Nephron (organoid): ENCODE results near the gene MAGEB1.

Source experiments
- H3K27ac Mint-ChIP-seq, 3 experiments: 2 replicates each; pipeline ENCODE4 v1.8.0; 2020; ENCODE audit warnings: mixed read lengths in 3 of 3, mild to moderate bottlenecking in 2 of 3, moderate library complexity in 1 of 3
- H3K27me3 Mint-ChIP-seq: 2 replicates; pipeline ENCODE4 v1.8.0; 2021; ENCODE audit warnings: low read depth, mild to moderate bottlenecking, moderate library complexity, mixed read lengths
- H3K36me3 Mint-ChIP-seq: 2 replicates; pipeline ENCODE4 v1.8.0; 2020; ENCODE audit warnings: low read depth, mixed read lengths
- H3K4me1 Mint-ChIP-seq: 2 replicates; pipeline ENCODE4 v1.8.0; 2020; ENCODE audit warnings: mixed read lengths
- H3K4me3 Mint-ChIP-seq, 3 experiments: 2 replicates each; pipeline ENCODE4 v1.8.0; 2020; ENCODE audit warnings: mild to moderate bottlenecking in 3 of 3, mixed read lengths in 3 of 3, moderate library complexity in 2 of 3
- H3K9me3 Mint-ChIP-seq: 2 replicates; pipeline ENCODE4 v1.8.0; 2020; ENCODE audit warnings: mixed read lengths
- TF ChIP-seq, protein P1 (sequence below), 3 experiments: fragments of 200-600 bp; sonication (generic); IDR thresholded peaks; one replicate each; pipeline ENCODE4 v1.5.0; 2021; ENCODE audit warnings: antibody characterized with exemption in 3 of 3; ENCODE audit not compliant: unreplicated experiment in 3 of 3

MAGEB1 gene

DNA sequence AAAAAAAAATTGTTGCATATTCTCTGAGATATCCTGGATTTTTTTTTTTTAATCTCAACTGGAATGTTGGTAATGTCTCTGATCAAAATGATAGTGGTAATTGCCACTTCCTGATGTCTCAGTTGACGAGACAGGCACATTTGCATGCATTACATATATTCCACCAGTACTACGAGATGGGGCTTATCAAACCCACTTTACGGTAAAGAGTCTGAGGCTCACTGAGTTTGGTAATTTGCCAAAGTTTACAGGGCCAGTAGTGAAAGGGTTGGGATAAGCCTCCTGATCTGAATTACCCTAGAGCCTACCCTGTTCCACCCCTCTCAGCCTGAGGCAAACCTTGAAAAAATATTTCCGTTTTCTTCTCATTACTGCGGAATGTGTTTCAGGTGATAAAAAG, 26.3 kb upstream of the MAGEB1 start:
- H3K27ac Mint-ChIP-seq = no peak overlapping the region
- H3K9me3 Mint-ChIP-seq = no peaks in the 10 kb centered on the region

DNA sequence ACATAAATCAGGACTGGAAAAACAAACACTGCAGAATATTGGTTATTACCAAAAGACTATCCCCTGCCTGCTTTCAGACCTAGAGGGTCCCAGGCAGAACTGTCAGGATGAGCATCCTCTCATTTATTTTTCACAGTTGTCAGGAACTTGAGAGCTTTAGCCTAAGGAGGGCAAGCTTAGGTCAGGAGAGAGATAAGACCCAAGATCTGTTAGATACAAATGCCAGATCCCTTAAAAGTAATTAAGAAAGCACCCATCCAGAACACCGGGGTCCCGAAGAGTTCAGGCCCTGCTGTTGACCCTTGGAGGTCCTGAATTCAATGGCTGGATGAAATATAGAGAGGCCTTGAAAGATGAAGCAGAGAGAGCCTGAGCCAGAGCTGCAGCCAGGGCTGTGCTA, 22.4 kb upstream of the MAGEB1 start:
- Mint-ChIP-seq H3K9me3 (no peaks in the 10 kb centered on the region), H3K27me3 (no peaks in the 10 kb centered on the region), H3K4me1 (peaks cover 15% of the 10 kb centered on the region), H3K36me3 (no peaks in the 10 kb centered on the region), H3K4me3 (no peak overlapping the region), H3K27ac (peak overlapping the region in 2 of 3 experiments; percentile 36 to 72)
- TF ChIP-seq, protein P1, sequence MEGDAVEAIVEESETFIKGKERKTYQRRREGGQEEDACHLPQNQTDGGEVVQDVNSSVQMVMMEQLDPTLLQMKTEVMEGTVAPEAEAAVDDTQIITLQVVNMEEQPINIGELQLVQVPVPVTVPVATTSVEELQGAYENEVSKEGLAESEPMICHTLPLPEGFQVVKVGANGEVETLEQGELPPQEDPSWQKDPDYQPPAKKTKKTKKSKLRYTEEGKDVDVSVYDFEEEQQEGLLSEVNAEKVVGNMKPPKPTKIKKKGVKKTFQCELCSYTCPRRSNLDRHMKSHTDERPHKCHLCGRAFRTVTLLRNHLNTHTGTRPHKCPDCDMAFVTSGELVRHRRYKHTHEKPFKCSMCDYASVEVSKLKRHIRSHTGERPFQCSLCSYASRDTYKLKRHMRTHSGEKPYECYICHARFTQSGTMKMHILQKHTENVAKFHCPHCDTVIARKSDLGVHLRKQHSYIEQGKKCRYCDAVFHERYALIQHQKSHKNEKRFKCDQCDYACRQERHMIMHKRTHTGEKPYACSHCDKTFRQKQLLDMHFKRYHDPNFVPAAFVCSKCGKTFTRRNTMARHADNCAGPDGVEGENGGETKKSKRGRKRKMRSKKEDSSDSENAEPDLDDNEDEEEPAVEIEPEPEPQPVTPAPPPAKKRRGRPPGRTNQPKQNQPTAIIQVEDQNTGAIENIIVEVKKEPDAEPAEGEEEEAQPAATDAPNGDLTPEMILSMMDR (IDR thresholded peaks at IDR 0.05; ENCODE audit: unreplicated experiment in 3 of 3) = no peak

More for the DNA sequence above, 26.3 kb upstream of the MAGEB1 start:
- H3K36me3 Mint-ChIP-seq = no peaks in the 10 kb centered on the region
- peaks cover 15% of the 10 kb centered on the region for H3K4me1 Mint-ChIP-seq
- H3K4me3 Mint-ChIP-seq = no peak overlapping the region
- peaks cover 3% of the 10 kb centered on the region for H3K27me3 Mint-ChIP-seq
- TF ChIP-seq, protein P1 (IDR thresholded peaks at IDR 0.05; ENCODE audit: unreplicated experiment in 3 of 3) = no peak

DNA sequence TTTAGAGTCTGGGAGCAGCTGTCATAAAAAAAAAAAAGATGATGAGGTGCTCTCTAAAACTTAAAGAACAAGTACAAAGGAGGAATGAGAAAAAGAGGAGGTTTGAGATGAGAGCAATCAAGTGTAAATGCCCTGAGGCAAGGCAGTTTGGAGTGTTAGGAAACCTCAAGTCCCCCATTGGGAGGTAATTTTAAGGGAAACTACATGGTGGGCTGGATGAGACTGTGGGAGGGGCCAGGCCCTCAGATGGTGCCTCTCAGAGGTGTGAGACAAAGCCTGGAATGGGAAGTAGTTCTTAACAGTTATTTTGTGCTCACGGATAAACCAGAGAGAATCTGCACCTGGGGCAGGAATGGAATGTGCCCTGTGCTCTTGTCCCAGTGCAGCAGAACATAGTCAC, 18.4 kb upstream of the MAGEB1 start:
- H3K27ac Mint-ChIP-seq = no peak overlapping the region
- no peaks in the 10 kb centered on the region for H3K36me3 Mint-ChIP-seq
- H3K4me1 Mint-ChIP-seq = peaks cover 15% of the 10 kb centered on the region
- no peaks in the 10 kb centered on the region for H3K27me3 Mint-ChIP-seq
- H3K9me3 Mint-ChIP-seq = no peaks in the 10 kb centered on the region
- no peak overlapping the region for H3K4me3 Mint-ChIP-seq
- TF ChIP-seq, protein P1 (IDR thresholded peaks at IDR 0.05; ENCODE audit: unreplicated experiment in 3 of 3) = no peak

DNA sequence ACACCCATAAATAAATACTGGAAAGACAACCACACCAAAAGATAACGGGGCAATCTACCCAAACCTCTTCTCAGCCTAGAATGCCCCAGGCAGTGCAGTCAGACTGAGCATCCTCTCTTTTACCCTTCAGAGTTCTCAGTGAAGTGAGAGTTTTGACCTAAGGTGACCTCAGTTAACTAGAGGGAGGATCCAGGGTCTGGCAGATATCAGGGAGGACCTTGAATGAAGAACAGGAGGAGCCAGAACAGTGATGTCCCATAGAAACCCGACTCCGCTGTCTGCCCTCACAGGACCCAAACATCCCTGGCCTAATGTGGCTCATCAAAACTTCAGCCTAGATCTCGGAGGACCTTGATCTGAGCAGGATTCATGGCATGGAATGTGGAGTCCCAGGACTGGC, 16.6 kb upstream of the MAGEB1 start, which contains the start of gene MAGEB3:
TSS of gene MAGEB3 (plus strand) at position 263 of the 400 bp plus-strand sequence. CDS start 5,268 bp downstream, outside the sequence.
- no peak within 1 kb of the TSS for H3K27ac Mint-ChIP-seq
- no peak within 1 kb of the TSS for H3K4me3 Mint-ChIP-seq
- no peaks in the 10 kb centered on the region for H3K9me3 Mint-ChIP-seq
- no peaks in the 10 kb centered on the region for H3K27me3 Mint-ChIP-seq
- no peaks in the 10 kb centered on the region for H3K4me1 Mint-ChIP-seq
- H3K36me3 Mint-ChIP-seq = no peaks in the 10 kb centered on the region
- TF ChIP-seq, protein P1 (IDR thresholded peaks at IDR 0.05; ENCODE audit: unreplicated experiment in 3 of 3) = no peak

DNA sequence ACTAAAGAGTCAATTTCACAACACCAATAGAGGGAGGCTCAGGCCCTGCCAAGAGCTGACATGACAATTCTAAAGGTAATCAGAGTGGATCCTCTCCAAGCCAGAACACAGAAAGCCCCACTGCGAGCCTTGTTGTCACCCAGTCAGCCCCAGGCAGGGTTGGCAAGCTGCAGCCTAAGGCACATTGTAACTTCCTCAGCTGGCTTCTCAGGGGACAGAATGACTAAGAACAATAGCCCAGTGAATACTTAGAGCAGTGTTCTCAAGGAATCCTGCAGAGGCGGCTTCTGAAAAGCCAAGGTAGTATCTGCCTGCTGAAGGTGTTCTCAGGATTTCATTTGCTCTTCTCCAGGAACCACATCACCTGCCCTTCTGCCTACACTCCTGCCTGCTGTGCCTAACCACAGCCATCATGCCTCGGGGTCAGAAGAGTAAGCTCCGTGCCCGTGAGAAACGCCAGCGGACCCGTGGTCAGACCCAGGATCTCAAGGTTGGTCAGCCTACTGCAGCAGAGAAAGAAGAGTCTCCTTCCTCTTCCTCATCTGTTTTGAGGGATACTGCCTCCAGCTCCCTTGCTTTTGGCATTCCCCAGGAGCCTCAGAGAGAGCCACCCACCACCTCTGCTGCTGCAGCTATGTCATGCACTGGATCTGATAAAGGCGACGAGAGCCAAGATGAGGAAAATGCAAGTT, 5.1 kb upstream of the MAGEB1 start, which contains the start of gene MAGEB4:
TSS of gene MAGEB4 (plus strand) at position 277 of the 692 bp plus-strand sequence. CDS start at position 413, 136 bp downstream.
- H3K27me3 Mint-ChIP-seq = peaks cover 5% of the 10 kb centered on the region
- H3K36me3 Mint-ChIP-seq = no peaks in the 10 kb centered on the region
- no peaks in the 10 kb centered on the region for H3K4me1 Mint-ChIP-seq
- H3K9me3 Mint-ChIP-seq = peaks cover 3% of the 10 kb centered on the region
- TF ChIP-seq, protein P1 (IDR thresholded peaks at IDR 0.05; ENCODE audit: unreplicated experiment in 3 of 3) = no peak
- no peak within 1 kb of the TSS for H3K4me3 Mint-ChIP-seq
- no peak within 1 kb of the TSS for H3K27ac Mint-ChIP-seq

DNA sequence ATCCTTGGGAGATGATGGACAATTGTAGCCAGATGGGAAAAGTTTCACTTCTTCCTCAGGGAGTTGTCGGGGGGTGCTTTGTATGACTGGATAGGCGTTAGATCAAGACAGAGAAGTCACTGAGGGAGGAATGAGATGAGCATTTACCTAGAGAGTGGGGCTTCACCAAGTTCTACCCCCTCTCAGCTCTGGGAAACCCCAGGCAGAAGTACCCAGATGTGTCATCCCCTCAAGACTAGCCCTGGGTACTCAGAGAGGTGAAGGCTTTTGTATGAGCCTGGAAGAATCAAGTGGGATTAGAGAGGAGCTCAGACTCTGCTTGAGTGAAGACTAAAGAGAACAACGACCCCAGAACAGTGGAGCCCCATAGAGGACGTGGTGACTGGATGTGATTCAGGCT, 1.9 kb downstream of the MAGEB1 start:
- peaks cover 5% of the 10 kb centered on the region for H3K9me3 Mint-ChIP-seq
- no peaks in the 10 kb centered on the region for H3K4me1 Mint-ChIP-seq
- H3K4me3 Mint-ChIP-seq = no peak overlapping the region
- no peak overlapping the region for H3K27ac Mint-ChIP-seq
- TF ChIP-seq, protein P1 (IDR thresholded peaks at IDR 0.05; ENCODE audit: unreplicated experiment in 3 of 3) = no peak
- H3K36me3 Mint-ChIP-seq = no peaks in the 10 kb centered on the region
- no peaks in the 10 kb centered on the region for H3K27me3 Mint-ChIP-seq
